Osteocyte (in vitro differentiated cells): ENCODE results near the gene CRYBA2. TPM values are rescaled to one million over a fixed set of nuclear protein-coding genes. Genes with fewer than 3 reads are reported as not detected.

Source experiments
- DNase-seq: peaks from one replicate; pipeline ENCODE4 v3.0.0; 2021; ENCODE audit warnings: mixed read lengths; ENCODE audit not compliant: unreplicated experiment; ENCODE audit errors: extremely low spot score
- H3K27ac Mint-ChIP-seq: one replicate; pipeline ENCODE4 v1.8.0; 2021; ENCODE audit warnings: mild to moderate bottlenecking, mixed read lengths; ENCODE audit not compliant: unreplicated experiment
- H3K27me3 Mint-ChIP-seq: one replicate; pipeline ENCODE4 v1.8.0; 2021; ENCODE audit warnings: mixed read lengths; ENCODE audit not compliant: unreplicated experiment
- H3K36me3 Mint-ChIP-seq: one replicate; pipeline ENCODE4 v1.8.0; 2021; ENCODE audit warnings: mixed read lengths; ENCODE audit not compliant: unreplicated experiment
- H3K4me1 Mint-ChIP-seq: one replicate; pipeline ENCODE4 v1.8.0; 2021; ENCODE audit warnings: mixed read lengths; ENCODE audit not compliant: unreplicated experiment
- H3K4me3 Mint-ChIP-seq: one replicate; pipeline ENCODE4 v1.8.0; 2021; ENCODE audit warnings: mild to moderate bottlenecking, moderate library complexity, mixed read lengths; ENCODE audit not compliant: unreplicated experiment
- H3K9me3 Mint-ChIP-seq: one replicate; pipeline ENCODE4 v1.8.0; 2021; ENCODE audit warnings: mixed read lengths; ENCODE audit not compliant: unreplicated experiment
- total RNA-seq: library from RNA; stranded (reverse); gene quantifications from 2 replicates; pipeline ENCODE4 v1.2.1, GENCODE V29; 2021
- TF ChIP-seq, protein P1 (sequence below): fragments of 200-600 bp; sonication (generic); IDR thresholded peaks from 2 replicates; pipeline ENCODE4 v1.5.0; 2021; ENCODE audit warnings: antibody characterized with exemption, mild to moderate bottlenecking, moderate library complexity

The CRYBA2 gene
- total RNA-seq, 1 donor from 2014 or later, result not detected

DNA sequence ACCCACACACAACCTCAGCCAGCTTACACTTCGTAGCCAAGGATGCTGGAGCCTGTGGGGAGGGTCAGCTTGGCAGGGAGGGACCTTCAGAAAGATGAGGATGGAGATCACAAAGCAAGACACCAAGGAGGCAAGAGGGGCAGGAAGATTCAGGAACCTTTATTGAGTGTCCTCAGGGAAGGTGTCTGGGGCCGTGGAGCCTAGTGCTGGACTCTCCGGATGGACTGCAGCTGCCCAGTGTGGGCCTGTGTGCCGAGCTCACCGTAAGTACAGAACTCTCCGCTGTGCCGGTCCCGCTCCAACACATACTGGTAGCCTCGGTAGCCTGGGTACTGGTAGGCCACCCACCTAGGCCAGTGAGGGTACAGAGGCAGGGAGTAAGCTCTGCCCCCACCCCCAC is 3.2 kb downstream of the CRYBA2 start:
- peaks cover 12% of the 10 kb centered on the region for H3K4me1 Mint-ChIP-seq
- no peaks in the 10 kb centered on the region for H3K9me3 Mint-ChIP-seq
- DNase-seq, result no peak

DNA sequence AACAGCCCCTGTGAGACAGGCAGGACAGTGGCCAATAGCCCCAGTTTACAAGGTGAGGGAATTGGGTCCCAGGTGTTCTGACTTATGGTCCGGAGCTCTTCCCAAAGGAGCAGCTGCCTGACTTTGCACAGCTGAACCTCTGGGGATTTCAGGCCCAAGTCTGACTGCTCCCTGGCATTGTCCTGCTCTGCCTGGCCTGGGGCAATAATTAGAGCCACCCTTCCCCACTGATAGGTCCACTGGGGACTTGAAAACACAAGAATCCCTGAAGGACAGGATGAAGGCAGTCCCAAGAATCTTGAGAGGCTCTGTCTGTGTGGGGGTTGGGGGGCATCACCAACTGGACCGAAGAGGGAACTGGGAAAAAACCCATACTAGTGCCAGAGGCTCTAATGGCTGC is 4.6 kb downstream of the CRYBA2 start:
- H3K36me3 Mint-ChIP-seq, result no peaks in the 10 kb centered on the region
- TF ChIP-seq, protein P1, sequence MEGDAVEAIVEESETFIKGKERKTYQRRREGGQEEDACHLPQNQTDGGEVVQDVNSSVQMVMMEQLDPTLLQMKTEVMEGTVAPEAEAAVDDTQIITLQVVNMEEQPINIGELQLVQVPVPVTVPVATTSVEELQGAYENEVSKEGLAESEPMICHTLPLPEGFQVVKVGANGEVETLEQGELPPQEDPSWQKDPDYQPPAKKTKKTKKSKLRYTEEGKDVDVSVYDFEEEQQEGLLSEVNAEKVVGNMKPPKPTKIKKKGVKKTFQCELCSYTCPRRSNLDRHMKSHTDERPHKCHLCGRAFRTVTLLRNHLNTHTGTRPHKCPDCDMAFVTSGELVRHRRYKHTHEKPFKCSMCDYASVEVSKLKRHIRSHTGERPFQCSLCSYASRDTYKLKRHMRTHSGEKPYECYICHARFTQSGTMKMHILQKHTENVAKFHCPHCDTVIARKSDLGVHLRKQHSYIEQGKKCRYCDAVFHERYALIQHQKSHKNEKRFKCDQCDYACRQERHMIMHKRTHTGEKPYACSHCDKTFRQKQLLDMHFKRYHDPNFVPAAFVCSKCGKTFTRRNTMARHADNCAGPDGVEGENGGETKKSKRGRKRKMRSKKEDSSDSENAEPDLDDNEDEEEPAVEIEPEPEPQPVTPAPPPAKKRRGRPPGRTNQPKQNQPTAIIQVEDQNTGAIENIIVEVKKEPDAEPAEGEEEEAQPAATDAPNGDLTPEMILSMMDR, result no peak
- H3K27me3 Mint-ChIP-seq, result peaks cover 79% of the 10 kb centered on the region
- H3K4me1 Mint-ChIP-seq, result peaks cover 10% of the 10 kb centered on the region
- no peak overlapping the region for H3K4me3 Mint-ChIP-seq
- H3K27ac Mint-ChIP-seq, result no peak overlapping the region
- no peak for DNase-seq
- no peaks in the 10 kb centered on the region for H3K9me3 Mint-ChIP-seq

More for the DNA sequence above, 3.2 kb downstream of the CRYBA2 start:
- TF ChIP-seq, protein P1, result no peak
- Mint-ChIP-seq H3K36me3 (no peaks in the 10 kb centered on the region), H3K27me3 (peaks cover 80% of the 10 kb centered on the region), H3K4me3 (no peak overlapping the region), H3K27ac (no peak overlapping the region)

DNA sequence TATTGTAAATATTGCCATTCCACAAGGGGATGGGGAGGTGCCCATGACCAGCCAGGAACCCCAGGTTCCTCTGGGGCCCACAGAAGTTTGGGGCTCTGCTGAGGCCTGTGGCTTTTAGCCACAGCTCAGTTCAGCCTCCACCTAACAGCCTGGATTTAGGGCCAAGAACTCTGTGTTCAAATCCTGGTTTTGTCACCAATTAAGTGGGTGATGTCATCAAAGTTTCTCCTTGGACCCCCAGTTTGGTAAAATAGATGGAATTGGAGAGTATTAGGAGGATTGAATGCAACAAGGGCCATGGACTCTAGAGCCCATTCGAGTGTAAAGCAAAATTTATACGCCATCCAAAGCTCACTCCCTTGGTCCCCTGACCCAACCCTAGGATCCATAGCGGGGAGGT is 5.1 kb downstream of the CRYBA2 start:
- TF ChIP-seq, protein P1, result no peak
- H3K27me3 Mint-ChIP-seq, result peaks cover 83% of the 10 kb centered on the region
- peaks cover 9% of the 10 kb centered on the region for H3K4me1 Mint-ChIP-seq
- no peaks in the 10 kb centered on the region for H3K36me3 Mint-ChIP-seq
- H3K27ac Mint-ChIP-seq, result no peak overlapping the region
- H3K9me3 Mint-ChIP-seq, result no peaks in the 10 kb centered on the region
- H3K4me3 Mint-ChIP-seq, result no peak overlapping the region
- DNase-seq, result no peak

DNA sequence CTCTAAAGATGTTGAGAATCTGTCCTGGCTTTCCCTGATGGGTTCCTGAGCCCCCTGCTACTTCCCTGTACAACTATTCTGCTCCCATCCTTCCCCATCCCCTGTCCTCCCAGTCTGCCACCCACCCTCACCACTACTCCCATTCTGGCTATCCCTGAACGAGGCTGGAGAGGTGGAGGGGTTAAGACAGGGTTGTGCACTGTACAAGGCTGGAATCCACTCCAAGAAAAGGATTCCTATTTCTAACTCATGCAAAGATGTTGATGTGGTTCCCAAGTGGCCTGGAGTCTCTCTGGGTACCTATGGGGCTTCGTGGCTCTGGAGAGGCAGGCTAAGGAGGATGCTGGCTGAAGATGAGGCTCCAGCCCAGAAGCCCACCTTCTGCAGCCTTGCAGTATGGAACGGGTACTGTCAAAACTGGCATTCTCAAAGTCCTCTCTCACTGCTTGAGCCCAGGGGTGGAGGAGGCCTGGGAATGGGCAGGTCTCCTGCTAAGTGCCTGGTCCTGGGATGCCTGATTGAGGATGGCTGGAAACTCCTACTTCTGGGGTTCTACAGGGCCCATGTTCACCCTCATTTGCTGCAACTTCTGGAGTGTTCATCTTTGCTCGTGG is 7.0 kb downstream of the CRYBA2 start:
- Mint-ChIP-seq H3K9me3 (no peaks in the 10 kb centered on the region), H3K27me3 (peaks cover 83% of the 10 kb centered on the region), H3K4me3 (no peak overlapping the region), H3K27ac (no peak overlapping the region), H3K4me1 (peaks cover 18% of the 10 kb centered on the region), H3K36me3 (no peaks in the 10 kb centered on the region)
- TF ChIP-seq, protein P1, result no peak
- DNase-seq, result no peak

DNA sequence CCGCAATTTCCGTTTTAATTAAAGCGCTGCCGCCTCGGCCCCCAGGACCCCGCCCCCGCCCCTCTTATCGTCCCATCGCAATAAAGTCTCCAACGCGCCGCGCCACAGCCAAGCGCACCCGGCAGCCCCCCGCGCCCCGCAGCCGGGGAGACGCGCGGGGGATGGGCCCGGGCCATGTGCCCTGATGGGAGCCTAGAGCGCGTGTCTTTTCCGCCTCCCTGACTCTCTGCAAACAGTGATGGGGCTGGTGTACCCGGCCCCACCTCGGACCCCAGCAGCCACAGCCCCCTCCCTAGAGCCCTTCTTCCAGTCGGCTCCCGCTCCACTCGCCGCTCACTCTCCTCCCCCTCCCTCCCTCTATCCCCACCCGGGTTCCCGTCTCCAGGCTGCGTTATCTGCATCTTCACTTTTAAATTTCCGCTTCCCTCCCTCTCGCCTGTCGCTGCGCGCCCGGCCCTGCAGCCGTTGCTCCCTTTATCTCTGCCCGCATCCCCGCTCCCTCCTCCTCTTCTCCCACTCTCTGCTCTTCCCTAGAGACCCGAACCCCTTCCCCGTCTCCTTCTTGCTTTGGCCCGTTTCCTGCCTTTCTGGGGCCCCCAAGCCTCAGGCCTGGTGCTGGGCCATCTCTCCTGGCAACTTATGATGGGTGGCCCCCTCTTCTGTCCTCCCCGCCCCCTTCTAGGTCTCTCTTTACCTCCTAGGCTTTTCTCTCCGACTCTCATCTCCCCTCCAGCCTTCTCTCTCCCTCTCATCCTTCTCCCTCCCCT is 7.7 kb downstream of the CRYBA2 start:
- no peak overlapping the region for H3K27ac Mint-ChIP-seq
- H3K27me3 Mint-ChIP-seq, result peaks cover 80% of the 10 kb centered on the region
- TF ChIP-seq, protein P1, result no peak
- H3K9me3 Mint-ChIP-seq, result no peaks in the 10 kb centered on the region
- no peak for DNase-seq
- peaks cover 22% of the 10 kb centered on the region for H3K4me1 Mint-ChIP-seq
- no peak overlapping the region for H3K4me3 Mint-ChIP-seq
- H3K36me3 Mint-ChIP-seq, result no peaks in the 10 kb centered on the region
